ENCODE measurements around the gene MBNL3. TPM values are rescaled to one million over a fixed set of nuclear protein-coding genes. Genes with fewer than 3 reads are reported as not detected.
"Not testable (repeated sequence)": the region's sequence is repeated elsewhere in the genome, so short reads cannot be mapped to it uniquely, and the experiment has no call there.

MBNL3 gene
- total RNA-seq, 2 experiments from 2014 or later = 28.6 to 33.0 TPM

- Mint-ChIP-seq H3K9me3 (no peaks in the 10 kb centered on the region), H3K27ac (no peak overlapping the region), H3K36me3 (peaks cover 7% of the 10 kb centered on the region), H3K27me3 (no peaks in the 10 kb centered on the region), H3K4me3 (no peak overlapping the region), H3K4me1 (peaks cover 6% of the 10 kb centered on the region)
- no peak for DNase-seq
These were observed 27.0 kb downstream of the MBNL3 start for GRCh38 chrX:132461886-132462285.

GRCh38 chrX:132452911-132453550 lies 35.8 kb downstream of the MBNL3 start:
- H3K4me1 Mint-ChIP-seq = peaks cover 7% of the 10 kb centered on the region
- peaks cover 17% of the 10 kb centered on the region for H3K9me3 Mint-ChIP-seq
- H3K27ac Mint-ChIP-seq = no peak overlapping the region
- DNase-seq = no peak
- H3K4me3 Mint-ChIP-seq = no peak overlapping the region
- H3K36me3 Mint-ChIP-seq = peaks cover 27% of the 10 kb centered on the region
- H3K27me3 Mint-ChIP-seq = no peaks in the 10 kb centered on the region

GRCh38 chrX:132445909-132446308 lies 42.9 kb downstream of the MBNL3 start:
- not testable (repeated sequence) for H3K4me1 Mint-ChIP-seq, H3K27me3 Mint-ChIP-seq, DNase-seq, H3K4me3 Mint-ChIP-seq, H3K27ac Mint-ChIP-seq
- peaks cover 19% of the 10 kb centered on the region for H3K9me3 Mint-ChIP-seq
- peaks cover 18% of the 10 kb centered on the region for H3K36me3 Mint-ChIP-seq

GRCh38 chrX:132444936-132445335 lies 43.9 kb downstream of the MBNL3 start:
- Mint-ChIP-seq H3K9me3 (peaks cover 16% of the 10 kb centered on the region), H3K4me1 (peaks cover 3% of the 10 kb centered on the region), H3K27ac (no peak overlapping the region), H3K4me3 (no peak overlapping the region), H3K36me3 (peaks cover 11% of the 10 kb centered on the region), H3K27me3 (no peaks in the 10 kb centered on the region)
- DNase-seq = no peak

- no peak for DNase-seq
- no peak overlapping the region for H3K4me3 Mint-ChIP-seq
- peaks cover 3% of the 10 kb centered on the region for H3K4me1 Mint-ChIP-seq
- H3K36me3 Mint-ChIP-seq = peaks cover 6% of the 10 kb centered on the region
- H3K9me3 Mint-ChIP-seq = peaks cover 9% of the 10 kb centered on the region
- no peaks in the 10 kb centered on the region for H3K27me3 Mint-ChIP-seq
- no peak overlapping the region for H3K27ac Mint-ChIP-seq
These were observed 45.4 kb downstream of the MBNL3 start for GRCh38 chrX:132443196-132444135.

- Mint-ChIP-seq H3K27me3 (no peaks in the 10 kb centered on the region), H3K4me1 (peaks cover 3% of the 10 kb centered on the region), H3K27ac (no peak overlapping the region), H3K9me3 (peaks cover 6% of the 10 kb centered on the region), H3K36me3 (peaks cover 5% of the 10 kb centered on the region), H3K4me3 (no peak overlapping the region)
- DNase-seq = no peak
These were observed 46.1 kb downstream of the MBNL3 start for GRCh38 chrX:132442691-132443090.

- no peak overlapping the region for H3K27ac Mint-ChIP-seq
- H3K4me3 Mint-ChIP-seq = no peak overlapping the region
- no peaks in the 10 kb centered on the region for H3K4me1 Mint-ChIP-seq
- DNase-seq = no peak
- peaks cover 9% of the 10 kb centered on the region for H3K36me3 Mint-ChIP-seq
- no peaks in the 10 kb centered on the region for H3K27me3 Mint-ChIP-seq
- no peaks in the 10 kb centered on the region for H3K9me3 Mint-ChIP-seq
These were observed 53.6 kb downstream of the MBNL3 start for GRCh38 chrX:132435222-132435621.

GRCh38 chrX:132433551-132433950 lies 55.3 kb downstream of the MBNL3 start:
- Mint-ChIP-seq H3K4me3 (no peak overlapping the region), H3K4me1 (no peaks in the 10 kb centered on the region), H3K36me3 (peaks cover 9% of the 10 kb centered on the region), H3K9me3 (no peaks in the 10 kb centered on the region), H3K27me3 (no peaks in the 10 kb centered on the region), H3K27ac (no peak overlapping the region)
- DNase-seq = no peak

GRCh38 chrX:132433001-132433400 lies 55.8 kb downstream of the MBNL3 start:
- H3K4me1 Mint-ChIP-seq = no peaks in the 10 kb centered on the region
- H3K36me3 Mint-ChIP-seq = peaks cover 9% of the 10 kb centered on the region
- no peak overlapping the region for H3K4me3 Mint-ChIP-seq
- no peaks in the 10 kb centered on the region for H3K27me3 Mint-ChIP-seq
- no peaks in the 10 kb centered on the region for H3K9me3 Mint-ChIP-seq
- DNase-seq = no peak
- no peak overlapping the region for H3K27ac Mint-ChIP-seq

GRCh38 chrX:132428896-132429295 lies 59.9 kb downstream of the MBNL3 start:
- H3K27me3 Mint-ChIP-seq = no peaks in the 10 kb centered on the region
- peaks cover 2% of the 10 kb centered on the region for H3K36me3 Mint-ChIP-seq
- peaks cover 11% of the 10 kb centered on the region for H3K4me1 Mint-ChIP-seq
- no peak for DNase-seq
- no peak overlapping the region for H3K4me3 Mint-ChIP-seq
- H3K9me3 Mint-ChIP-seq = no peaks in the 10 kb centered on the region
- no peak overlapping the region for H3K27ac Mint-ChIP-seq

- H3K27ac Mint-ChIP-seq = no peak overlapping the region
These were observed 62.0 kb downstream of the MBNL3 start for GRCh38 chrX:132426695-132427281.

GRCh38 chrX:132425744-132426318 lies 63.0 kb downstream of the MBNL3 start:
- H3K36me3 Mint-ChIP-seq = peaks cover 3% of the 10 kb centered on the region
- no peak overlapping the region for H3K27ac Mint-ChIP-seq
- H3K4me1 Mint-ChIP-seq = peaks cover 12% of the 10 kb centered on the region
- DNase-seq = no peak
- no peaks in the 10 kb centered on the region for H3K9me3 Mint-ChIP-seq
- no peaks in the 10 kb centered on the region for H3K27me3 Mint-ChIP-seq
- no peak overlapping the region for H3K4me3 Mint-ChIP-seq

More at GRCh38 chrX:132426695-132427281, 62.0 kb downstream of the MBNL3 start:
- no peaks in the 10 kb centered on the region for H3K27me3 Mint-ChIP-seq
- DNase-seq = no peak
- H3K36me3 Mint-ChIP-seq = peaks cover 3% of the 10 kb centered on the region
- peaks cover 12% of the 10 kb centered on the region for H3K4me1 Mint-ChIP-seq
- no peaks in the 10 kb centered on the region for H3K9me3 Mint-ChIP-seq
- no peak overlapping the region for H3K4me3 Mint-ChIP-seq

- no peak for DNase-seq
- Mint-ChIP-seq H3K4me1 (peaks cover 12% of the 10 kb centered on the region), H3K4me3 (no peak overlapping the region), H3K9me3 (no peaks in the 10 kb centered on the region), H3K36me3 (peaks cover 11% of the 10 kb centered on the region), H3K27me3 (no peaks in the 10 kb centered on the region), H3K27ac (no peak overlapping the region)
These were observed 65.5 kb downstream of the MBNL3 start for GRCh38 chrX:132423323-132423722.

- DNase-seq = no peak
- Mint-ChIP-seq H3K27me3 (no peaks in the 10 kb centered on the region), H3K4me3 (no peak overlapping the region), H3K9me3 (no peaks in the 10 kb centered on the region), H3K4me1 (no peaks in the 10 kb centered on the region), H3K27ac (no peak overlapping the region), H3K36me3 (peaks cover 6% of the 10 kb centered on the region)
These were observed 73.8 kb downstream of the MBNL3 start for GRCh38 chrX:132415012-132415411.

GRCh38 chrX:132414404-132414803 lies 74.4 kb downstream of the MBNL3 start:
- DNase-seq = no peak
- Mint-ChIP-seq H3K4me3 (no peak overlapping the region), H3K27me3 (no peaks in the 10 kb centered on the region), H3K27ac (no peak overlapping the region), H3K36me3 (peaks cover 3% of the 10 kb centered on the region), H3K4me1 (no peaks in the 10 kb centered on the region), H3K9me3 (no peaks in the 10 kb centered on the region)

Measured in activated naive CD8-positive, alpha-beta T cell treated with anti-CD3 and anti-CD28 coated beads for 36 hours (primary cell).